Neuron (in vitro differentiated cells): ENCODE results near the gene SORL1.

Experiments used
- H2AFZ ChIP-seq: one replicate; pipeline ENCODE4 v1.6.1; 2013; ENCODE audit warnings: low read depth, mild to moderate bottlenecking, inconsistent platforms, low read length, moderate library complexity
- H3K27me3 ChIP-seq: one replicate; pipeline ENCODE4 v1.6.1; 2013; ENCODE audit warnings: low read length; ENCODE audit not compliant: insufficient read depth
- H3K36me3 ChIP-seq: one replicate; pipeline ENCODE4 v1.6.1; 2013; ENCODE audit warnings: low read length; ENCODE audit not compliant: insufficient read depth
- H3K4me1 ChIP-seq: one replicate; pipeline ENCODE4 v1.6.1; 2013; ENCODE audit warnings: low read length; ENCODE audit not compliant: insufficient read depth
- H3K4me3 ChIP-seq: 2 replicates; pipeline ENCODE4 v1.5.1; 2013; ENCODE audit warnings: mild to moderate bottlenecking, low read length, moderate library complexity
- H3K9me3 ChIP-seq: one replicate; pipeline ENCODE4 v1.6.1; 2013; ENCODE audit warnings: low read length

The SORL1 gene

GRCh38 chr11:121437018-121437685 lies 15.0 kb upstream of the SORL1 start:
- Histone ChIP-seq H3K36me3 (no peaks in the 10 kb centered on the region), H3K9me3 (no peaks in the 10 kb centered on the region), H3K4me1 (no peaks in the 10 kb centered on the region), H3K4me3 (no peak overlapping the region), H2AFZ (no peak overlapping the region), H3K27me3 (no peaks in the 10 kb centered on the region)

DNA sequence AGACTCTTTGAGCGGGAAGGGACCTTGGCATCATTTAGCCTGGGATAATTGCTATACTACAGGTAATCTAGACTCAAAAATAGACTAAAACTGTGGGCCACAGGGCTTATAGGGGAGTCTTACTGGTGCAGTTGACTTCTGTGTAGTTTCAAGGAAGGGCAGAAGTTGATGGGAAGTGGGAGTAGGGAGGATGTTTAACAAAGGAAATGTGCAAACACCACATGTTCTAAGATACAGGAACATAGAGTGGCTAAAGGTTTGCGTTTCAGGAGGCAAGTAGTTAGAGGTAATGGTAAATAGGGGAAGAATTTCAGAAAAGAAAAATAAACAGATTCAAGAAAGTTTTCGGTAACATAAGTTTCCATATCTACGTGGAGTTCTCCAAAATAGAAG lies 14.4 kb upstream of the SORL1 start:
- Histone ChIP-seq H2AFZ (no peak overlapping the region), H3K36me3 (no peaks in the 10 kb centered on the region), H3K9me3 (no peaks in the 10 kb centered on the region), H3K4me1 (no peaks in the 10 kb centered on the region), H3K27me3 (no peaks in the 10 kb centered on the region), H3K4me3 (no peak overlapping the region)

- Histone ChIP-seq H3K4me3 (no peak overlapping the region), H3K9me3 (no peaks in the 10 kb centered on the region), H3K4me1 (no peaks in the 10 kb centered on the region), H3K27me3 (no peaks in the 10 kb centered on the region), H3K36me3 (no peaks in the 10 kb centered on the region), H2AFZ (no peak overlapping the region)
Measured at GRCh38 chr11:121439337-121439736, 12.8 kb upstream of the SORL1 start.

DNA sequence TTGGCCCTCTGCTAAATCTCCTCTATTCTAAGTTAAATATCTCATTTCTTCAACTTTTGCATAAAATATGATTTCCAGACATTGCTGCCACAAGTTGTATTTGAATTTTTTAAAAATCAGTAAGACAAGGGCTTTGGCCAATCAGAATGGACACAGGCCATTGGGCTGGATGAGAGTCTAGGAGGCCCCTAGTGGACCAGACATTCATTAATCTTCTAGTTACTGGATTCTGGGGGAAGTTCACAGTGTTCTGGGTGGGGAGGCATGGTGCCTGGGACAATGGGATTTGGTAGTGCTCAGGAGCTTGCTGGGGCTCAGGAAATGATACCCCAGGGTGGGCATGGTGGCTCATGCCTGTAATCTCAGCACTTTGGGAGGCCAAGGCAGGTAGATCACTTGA lies 12.4 kb upstream of the SORL1 start:
- H3K27me3 ChIP-seq, result no peaks in the 10 kb centered on the region
- H3K4me3 ChIP-seq, result no peak overlapping the region
- H2AFZ ChIP-seq, result no peak overlapping the region
- H3K9me3 ChIP-seq, result no peaks in the 10 kb centered on the region
- no peaks in the 10 kb centered on the region for H3K4me1 ChIP-seq
- H3K36me3 ChIP-seq, result no peaks in the 10 kb centered on the region

- H3K4me3 ChIP-seq, result no peak overlapping the region
- no peaks in the 10 kb centered on the region for H3K36me3 ChIP-seq
- H3K27me3 ChIP-seq, result no peaks in the 10 kb centered on the region
- no peaks in the 10 kb centered on the region for H3K9me3 ChIP-seq
- H3K4me1 ChIP-seq, result no peaks in the 10 kb centered on the region
- no peak overlapping the region for H2AFZ ChIP-seq
Measured at GRCh38 chr11:121441521-121441920, 10.6 kb upstream of the SORL1 start.

GRCh38 chr11:121443688-121444275 lies 8.3 kb upstream of the SORL1 start:
- Histone ChIP-seq H3K27me3 (no peaks in the 10 kb centered on the region), H3K36me3 (no peaks in the 10 kb centered on the region), H3K4me1 (no peaks in the 10 kb centered on the region), H3K4me3 (no peak overlapping the region), H3K9me3 (no peaks in the 10 kb centered on the region), H2AFZ (no peak overlapping the region)

DNA sequence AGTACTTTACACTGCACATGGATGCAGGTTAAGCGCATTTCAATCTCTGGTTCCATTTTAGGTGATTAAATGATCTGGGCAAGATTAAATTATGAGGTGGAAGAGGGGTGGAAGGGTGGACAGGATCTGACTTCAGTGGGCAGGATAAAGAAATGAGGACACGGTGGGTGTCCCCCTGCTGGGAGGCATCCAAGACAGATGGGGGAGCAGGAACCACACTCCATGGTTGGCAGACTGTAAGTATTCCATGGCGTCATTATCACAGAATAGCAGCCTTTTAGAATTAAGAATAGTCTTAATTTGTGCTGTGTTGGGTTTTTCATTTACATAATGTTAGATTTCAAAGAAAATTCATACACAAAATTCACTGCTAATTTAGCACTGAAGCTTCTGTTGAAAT lies 7.6 kb upstream of the SORL1 start:
- no peaks in the 10 kb centered on the region for H3K36me3 ChIP-seq
- no peaks in the 10 kb centered on the region for H3K27me3 ChIP-seq
- H3K9me3 ChIP-seq, result no peaks in the 10 kb centered on the region
- no peak overlapping the region for H2AFZ ChIP-seq
- no peaks in the 10 kb centered on the region for H3K4me1 ChIP-seq
- no peak overlapping the region for H3K4me3 ChIP-seq

- no peaks in the 10 kb centered on the region for H3K4me1 ChIP-seq
- no peaks in the 10 kb centered on the region for H3K36me3 ChIP-seq
- H3K4me3 ChIP-seq, result no peak overlapping the region
- H2AFZ ChIP-seq, result no peak overlapping the region
- H3K27me3 ChIP-seq, result no peaks in the 10 kb centered on the region
- H3K9me3 ChIP-seq, result no peaks in the 10 kb centered on the region
Measured at GRCh38 chr11:121445071-121445768, 6.9 kb upstream of the SORL1 start.

GRCh38 chr11:121446752-121447156 lies 5.4 kb upstream of the SORL1 start:
- H3K4me1 ChIP-seq, result peaks cover 3% of the 10 kb centered on the region
- no peak overlapping the region for H2AFZ ChIP-seq
- no peaks in the 10 kb centered on the region for H3K27me3 ChIP-seq
- H3K9me3 ChIP-seq, result no peaks in the 10 kb centered on the region
- no peaks in the 10 kb centered on the region for H3K36me3 ChIP-seq
- H3K4me3 ChIP-seq, result no peak overlapping the region

- Histone ChIP-seq H3K36me3 (no peaks in the 10 kb centered on the region), H3K27me3 (no peaks in the 10 kb centered on the region)
Measured at GRCh38 chr11:121448011-121448410, 4.1 kb upstream of the SORL1 start.

DNA sequence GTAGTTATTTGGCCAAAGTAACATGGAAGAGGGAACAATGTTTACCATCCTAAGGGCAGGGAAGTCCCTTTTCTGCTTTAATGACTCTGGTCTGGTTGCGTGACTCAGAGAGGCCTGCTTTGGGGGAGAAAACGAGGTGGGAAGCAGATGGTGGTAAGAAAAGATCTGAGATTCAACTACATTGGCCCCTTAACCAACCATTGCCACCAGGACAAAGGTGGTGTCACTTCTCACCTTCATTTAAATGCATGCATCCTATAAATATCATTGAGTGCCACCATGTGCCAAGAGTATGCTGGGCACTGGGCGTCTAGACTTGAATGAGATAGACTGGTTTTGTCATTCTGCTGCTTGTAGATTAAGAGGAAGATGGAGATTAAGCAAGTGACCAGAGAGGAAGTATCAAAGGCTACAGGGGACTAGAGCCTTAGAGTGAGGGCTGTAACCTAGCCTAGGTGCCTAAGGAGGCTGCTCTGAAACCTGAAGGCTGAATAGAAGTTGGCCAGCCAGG lies 3.6 kb upstream of the SORL1 start:
- Histone ChIP-seq H3K9me3 (no peaks in the 10 kb centered on the region), H3K4me1 (peaks cover 11% of the 10 kb centered on the region), H3K4me3 (no peak overlapping the region), H3K27me3 (no peaks in the 10 kb centered on the region), H2AFZ (no peak overlapping the region), H3K36me3 (no peaks in the 10 kb centered on the region)

More at GRCh38 chr11:121448011-121448410, 4.1 kb upstream of the SORL1 start:
- Histone ChIP-seq H3K4me3 (no peak overlapping the region), H2AFZ (no peak overlapping the region), H3K4me1 (peaks cover 7% of the 10 kb centered on the region), H3K9me3 (no peaks in the 10 kb centered on the region)

GRCh38 chr11:121449123-121449522 lies 3.0 kb upstream of the SORL1 start:
- Histone ChIP-seq H2AFZ (no peak overlapping the region), H3K36me3 (no peaks in the 10 kb centered on the region), H3K9me3 (no peaks in the 10 kb centered on the region), H3K27me3 (no peaks in the 10 kb centered on the region), H3K4me1 (peaks cover 18% of the 10 kb centered on the region), H3K4me3 (no peak overlapping the region)

DNA sequence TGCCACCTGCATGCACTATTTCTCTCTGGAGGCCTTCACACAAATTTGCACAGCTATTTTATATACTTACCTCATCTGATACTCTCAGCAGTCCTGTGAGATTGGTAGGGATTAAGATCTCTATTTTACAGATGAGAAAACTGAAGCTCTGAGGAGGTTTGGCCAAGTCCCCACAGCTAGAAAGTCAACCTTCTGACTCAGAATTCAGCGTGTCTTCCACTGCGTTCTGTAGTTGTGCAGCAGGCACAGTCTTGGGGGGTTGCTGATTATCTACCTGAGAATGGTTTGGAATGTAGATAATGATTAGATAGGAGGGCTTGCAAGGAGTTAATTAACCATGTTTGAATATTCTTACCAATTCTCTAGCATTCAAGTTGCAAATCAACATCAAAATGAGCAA lies 2.5 kb upstream of the SORL1 start:
- Histone ChIP-seq H3K9me3 (no peaks in the 10 kb centered on the region), H2AFZ (no peak overlapping the region), H3K36me3 (no peaks in the 10 kb centered on the region), H3K4me1 (peaks cover 22% of the 10 kb centered on the region), H3K4me3 (no peak overlapping the region), H3K27me3 (no peaks in the 10 kb centered on the region)
